Measurements from ENCODE around the gene RHOBTB3. TPM values are rescaled to one million over a fixed set of nuclear protein-coding genes. Genes with fewer than 3 reads are reported as not detected.

RHOBTB3 gene
- total RNA-seq, 1 donor from 2014 or later = 73.8 TPM

DNA sequence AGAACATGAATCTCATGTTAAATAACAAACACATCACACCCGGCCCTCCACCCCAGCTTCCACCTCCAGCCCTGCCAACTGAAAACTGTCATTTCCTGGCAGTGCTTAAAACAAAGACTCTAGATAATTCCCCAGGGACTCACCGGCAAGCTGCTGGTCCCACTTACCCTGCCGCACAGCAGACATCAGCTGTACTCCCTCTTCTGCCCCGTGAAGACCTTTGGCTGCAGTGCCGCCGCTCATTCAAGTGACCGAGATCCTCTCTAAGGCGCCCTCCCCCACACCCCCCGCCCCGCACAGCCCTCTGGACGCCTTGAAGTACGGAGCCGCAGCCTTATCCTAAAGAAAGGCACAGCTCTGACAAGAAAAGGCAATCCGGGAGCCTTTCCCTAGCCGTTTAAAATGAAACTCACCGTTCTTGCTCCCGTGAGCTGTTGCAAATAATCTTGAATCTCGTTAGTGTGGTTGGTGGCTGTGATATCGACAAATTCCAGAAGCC is 91.0 kb downstream of the RHOBTB3 start:
- Mint-ChIP-seq H3K27ac (ENCODE audit: unreplicated experiment) (peak overlapping the region; percentile 91), H3K4me3 (ENCODE audit: unreplicated experiment) (peak overlapping the region; percentile 96), H3K36me3 (ENCODE audit: low read depth, unreplicated experiment) (peaks cover 3% of the 10 kb centered on the region), H3K27me3 (ENCODE audit: low read depth, unreplicated experiment) (no peaks in the 10 kb centered on the region), H3K9me3 (ENCODE audit: unreplicated experiment) (peaks cover 3% of the 10 kb centered on the region), H3K4me1 (ENCODE audit: low read depth, unreplicated experiment) (peaks cover 33% of the 10 kb centered on the region)
- Histone ChIP-seq H3K27me3 (ENCODE audit: insufficient read depth, low read length) (no peaks in the 10 kb centered on the region), H3K27ac (ENCODE audit: low read depth, low read length) (peak overlapping the region; percentile 93), H3K4me1 (ENCODE audit: insufficient read depth, low read length) (peaks cover 45% of the 10 kb centered on the region), H3K79me2 (ENCODE audit: insufficient read depth, low read length) (peaks cover 33% of the 10 kb centered on the region), H3K9ac (ENCODE audit: low read length) (peak overlapping the region; percentile 91), H3K36me3 (ENCODE audit: insufficient read depth, low read length) (no peaks in the 10 kb centered on the region), H3K9me3 (ENCODE audit: insufficient read depth, low read depth, low read length) (no peaks in the 10 kb centered on the region), H3K4me3 (ENCODE audit: insufficient read depth, low read depth, low read length) (peak overlapping the region; percentile 97), H2AFZ (ENCODE audit: low read depth, low read length) (peak overlapping the region; percentile 83), H4K20me1 (ENCODE audit: insufficient read depth, low read length) (peaks cover 22% of the 10 kb centered on the region), H3K4me2 (ENCODE audit: low read length) (peak overlapping the region; percentile 92)
- peak; percentile 26 for DNase-seq (ENCODE audit: low read depth)
- TF ChIP-seq EZH2 (IDR thresholded peaks at IDR 0.05; ENCODE audit: insufficient read depth, low read length) = no peak
- TF ChIP-seq, protein P1, sequence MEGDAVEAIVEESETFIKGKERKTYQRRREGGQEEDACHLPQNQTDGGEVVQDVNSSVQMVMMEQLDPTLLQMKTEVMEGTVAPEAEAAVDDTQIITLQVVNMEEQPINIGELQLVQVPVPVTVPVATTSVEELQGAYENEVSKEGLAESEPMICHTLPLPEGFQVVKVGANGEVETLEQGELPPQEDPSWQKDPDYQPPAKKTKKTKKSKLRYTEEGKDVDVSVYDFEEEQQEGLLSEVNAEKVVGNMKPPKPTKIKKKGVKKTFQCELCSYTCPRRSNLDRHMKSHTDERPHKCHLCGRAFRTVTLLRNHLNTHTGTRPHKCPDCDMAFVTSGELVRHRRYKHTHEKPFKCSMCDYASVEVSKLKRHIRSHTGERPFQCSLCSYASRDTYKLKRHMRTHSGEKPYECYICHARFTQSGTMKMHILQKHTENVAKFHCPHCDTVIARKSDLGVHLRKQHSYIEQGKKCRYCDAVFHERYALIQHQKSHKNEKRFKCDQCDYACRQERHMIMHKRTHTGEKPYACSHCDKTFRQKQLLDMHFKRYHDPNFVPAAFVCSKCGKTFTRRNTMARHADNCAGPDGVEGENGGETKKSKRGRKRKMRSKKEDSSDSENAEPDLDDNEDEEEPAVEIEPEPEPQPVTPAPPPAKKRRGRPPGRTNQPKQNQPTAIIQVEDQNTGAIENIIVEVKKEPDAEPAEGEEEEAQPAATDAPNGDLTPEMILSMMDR (IDR thresholded peaks at IDR 0.05; ENCODE audit: insufficient read depth, low read depth, low read length) = no peak
- FAIRE-seq = no peak

DNA sequence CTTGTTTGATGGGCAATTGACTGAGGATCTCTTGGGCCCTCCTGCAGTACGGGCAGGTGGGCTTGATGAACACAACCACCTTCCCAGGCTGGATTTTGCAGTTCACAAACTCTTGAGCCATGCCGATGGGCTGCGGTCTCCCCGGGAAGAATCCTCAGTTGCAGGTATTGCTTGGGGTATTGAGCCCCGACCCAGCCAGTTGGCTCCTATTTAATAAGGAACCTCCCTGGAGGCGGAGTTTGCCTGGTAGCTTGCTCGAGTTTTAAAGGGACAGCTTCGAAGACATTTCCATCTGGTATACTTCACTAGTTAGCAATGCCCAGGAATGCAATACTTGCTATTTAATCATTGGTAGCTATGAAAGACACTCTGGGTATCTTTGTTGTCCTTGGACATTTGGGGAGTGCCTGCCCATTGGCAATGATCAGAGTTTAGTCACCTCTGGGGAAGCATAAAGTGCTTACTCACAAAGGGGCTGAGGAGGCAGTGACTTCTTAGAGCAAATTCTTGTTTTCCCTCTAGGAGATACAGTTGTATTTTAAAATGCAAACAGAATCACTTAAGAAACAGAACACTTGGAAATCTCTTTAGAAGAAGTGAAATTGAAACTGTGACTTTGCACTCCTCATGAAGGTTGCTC is 91.5 kb downstream of the RHOBTB3 start, which contains the start of gene GLRX:
Gene GLRX (minus strand): TSS at position 185 of the 640 bp plus-strand sequence. CDS start 64 bp downstream, at position 121.
- H3K4me3 Mint-ChIP-seq (ENCODE audit: unreplicated experiment) = peak within 1 kb of the TSS; percentile 96
- H4K20me1 ChIP-seq (ENCODE audit: insufficient read depth, low read length) = peaks cover 19% of the 10 kb centered on the region
- H3K9ac ChIP-seq (ENCODE audit: low read length) = peak within 1 kb of the TSS; percentile 91
- no peaks in the 10 kb centered on the region for H3K36me3 ChIP-seq (ENCODE audit: insufficient read depth, low read length)
- FAIRE-seq = peak; percentile 13
- peak within 1 kb of the TSS; percentile 93 for H3K27ac ChIP-seq (ENCODE audit: low read depth, low read length)
- peaks cover 27% of the 10 kb centered on the region for H3K4me1 Mint-ChIP-seq (ENCODE audit: low read depth, unreplicated experiment)
- H3K27me3 Mint-ChIP-seq (ENCODE audit: low read depth, unreplicated experiment) = peaks cover 2% of the 10 kb centered on the region
- peaks cover 33% of the 10 kb centered on the region for H3K79me2 ChIP-seq (ENCODE audit: insufficient read depth, low read length)
- peaks cover 41% of the 10 kb centered on the region for H3K4me1 ChIP-seq (ENCODE audit: insufficient read depth, low read length)
- H3K27ac Mint-ChIP-seq (ENCODE audit: unreplicated experiment) = peak within 1 kb of the TSS; percentile 91
- TF ChIP-seq EZH2 (IDR thresholded peaks at IDR 0.05; ENCODE audit: insufficient read depth, low read length) = no peak
- TF ChIP-seq, protein P1 (IDR thresholded peaks at IDR 0.05; ENCODE audit: insufficient read depth, low read depth, low read length) = no peak
- H3K4me3 ChIP-seq (ENCODE audit: insufficient read depth, low read depth, low read length) = peak within 1 kb of the TSS; percentile 97
- H2AFZ ChIP-seq (ENCODE audit: low read depth, low read length) = peak within 1 kb of the TSS; percentile 83
- peaks cover 3% of the 10 kb centered on the region for H3K9me3 Mint-ChIP-seq (ENCODE audit: unreplicated experiment)
- peak within 1 kb of the TSS; percentile 92 for H3K4me2 ChIP-seq (ENCODE audit: low read length)
- H3K36me3 Mint-ChIP-seq (ENCODE audit: low read depth, unreplicated experiment) = peaks cover 3% of the 10 kb centered on the region
- DNase-seq (ENCODE audit: low read depth) = peak; percentile 92
- no peaks in the 10 kb centered on the region for H3K27me3 ChIP-seq (ENCODE audit: insufficient read depth, low read length)
- H3K9me3 ChIP-seq (ENCODE audit: insufficient read depth, low read depth, low read length) = no peaks in the 10 kb centered on the region

Measured in astrocyte (in vitro differentiated cells and primary cell).